GM12874 (cell line): ENCODE data around the gene ANKH.

Experiments
- TF ChIP-seq, protein P1 (sequence below): IDR thresholded peaks from 2 replicates; pipeline ENCODE4 v1.5.1; 2011; ENCODE audit warnings: low read depth, mild to moderate bottlenecking, control low read depth, low read length, moderate library complexity; ENCODE audit not compliant: insufficient read depth

Gene ANKH

DNA sequence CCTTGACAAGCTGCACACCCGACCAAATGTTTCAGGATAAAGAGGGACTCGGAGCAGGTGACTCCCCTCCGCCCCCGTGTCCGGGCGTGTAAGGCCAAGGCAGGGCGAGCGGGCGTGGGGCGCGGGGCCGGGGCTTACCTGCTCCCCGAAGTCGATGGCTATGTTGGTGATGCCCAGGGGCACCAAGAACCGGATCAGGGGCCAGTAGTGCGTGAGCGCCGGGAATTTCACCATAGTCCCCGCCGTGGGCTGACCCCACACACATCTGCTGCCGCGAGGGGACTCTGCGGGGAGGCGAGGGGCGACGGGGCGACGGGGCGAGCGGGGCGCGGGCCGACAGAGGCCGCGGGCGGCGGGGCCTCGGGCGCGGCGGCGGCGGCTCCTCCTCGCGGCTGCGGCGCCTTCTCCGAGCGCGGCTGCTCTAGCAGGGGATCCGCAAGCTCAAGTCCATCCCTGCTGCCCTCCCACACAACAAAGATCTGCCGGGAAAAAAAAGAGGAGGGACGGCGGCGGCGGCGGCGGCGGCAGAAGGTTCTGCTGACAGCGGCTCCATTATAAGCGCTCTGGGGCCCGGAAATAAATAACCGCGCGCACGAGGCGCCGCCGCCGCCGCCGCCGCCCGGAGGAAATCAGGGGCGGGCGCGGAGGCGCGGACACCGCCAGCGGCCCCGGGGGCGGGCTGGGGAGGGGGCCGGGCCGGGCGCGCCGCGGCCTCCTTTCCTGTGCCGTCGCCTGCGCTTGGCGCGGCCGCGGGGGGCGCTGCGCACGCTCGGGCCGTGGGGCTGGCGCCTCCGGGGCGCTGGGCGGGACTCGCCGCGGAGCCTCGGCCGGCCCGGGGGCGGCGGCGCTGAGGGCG lies at the start of gene ANKH:
Gene ANKH (minus strand): TSS at position 565 of the 856 bp plus-strand sequence. CDS start 331 bp downstream, at position 234.
- TF ChIP-seq, protein P1, sequence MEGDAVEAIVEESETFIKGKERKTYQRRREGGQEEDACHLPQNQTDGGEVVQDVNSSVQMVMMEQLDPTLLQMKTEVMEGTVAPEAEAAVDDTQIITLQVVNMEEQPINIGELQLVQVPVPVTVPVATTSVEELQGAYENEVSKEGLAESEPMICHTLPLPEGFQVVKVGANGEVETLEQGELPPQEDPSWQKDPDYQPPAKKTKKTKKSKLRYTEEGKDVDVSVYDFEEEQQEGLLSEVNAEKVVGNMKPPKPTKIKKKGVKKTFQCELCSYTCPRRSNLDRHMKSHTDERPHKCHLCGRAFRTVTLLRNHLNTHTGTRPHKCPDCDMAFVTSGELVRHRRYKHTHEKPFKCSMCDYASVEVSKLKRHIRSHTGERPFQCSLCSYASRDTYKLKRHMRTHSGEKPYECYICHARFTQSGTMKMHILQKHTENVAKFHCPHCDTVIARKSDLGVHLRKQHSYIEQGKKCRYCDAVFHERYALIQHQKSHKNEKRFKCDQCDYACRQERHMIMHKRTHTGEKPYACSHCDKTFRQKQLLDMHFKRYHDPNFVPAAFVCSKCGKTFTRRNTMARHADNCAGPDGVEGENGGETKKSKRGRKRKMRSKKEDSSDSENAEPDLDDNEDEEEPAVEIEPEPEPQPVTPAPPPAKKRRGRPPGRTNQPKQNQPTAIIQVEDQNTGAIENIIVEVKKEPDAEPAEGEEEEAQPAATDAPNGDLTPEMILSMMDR: peak; percentile 53

DNA sequence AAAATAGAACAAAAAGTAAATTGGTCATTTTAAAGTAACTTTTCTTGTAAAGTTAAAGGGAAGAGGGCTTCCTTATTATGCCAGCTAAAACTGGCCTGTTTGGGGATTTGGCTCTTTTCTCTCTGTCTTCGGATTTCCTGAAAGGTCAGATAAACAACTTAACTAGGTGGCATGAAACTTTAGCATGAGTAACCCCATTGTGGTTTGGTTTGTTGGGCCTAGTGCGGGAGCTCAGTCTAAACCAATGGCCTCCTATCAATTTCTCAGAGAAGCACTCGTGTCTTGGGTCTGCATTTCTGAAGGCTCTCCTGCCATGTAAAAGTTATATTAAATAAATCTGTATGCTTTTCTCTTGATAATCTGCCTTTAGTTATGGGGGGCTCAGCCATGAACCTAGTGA lies 48.5 kb upstream of the ANKH start:
- TF ChIP-seq, protein P1: no peak

DNA sequence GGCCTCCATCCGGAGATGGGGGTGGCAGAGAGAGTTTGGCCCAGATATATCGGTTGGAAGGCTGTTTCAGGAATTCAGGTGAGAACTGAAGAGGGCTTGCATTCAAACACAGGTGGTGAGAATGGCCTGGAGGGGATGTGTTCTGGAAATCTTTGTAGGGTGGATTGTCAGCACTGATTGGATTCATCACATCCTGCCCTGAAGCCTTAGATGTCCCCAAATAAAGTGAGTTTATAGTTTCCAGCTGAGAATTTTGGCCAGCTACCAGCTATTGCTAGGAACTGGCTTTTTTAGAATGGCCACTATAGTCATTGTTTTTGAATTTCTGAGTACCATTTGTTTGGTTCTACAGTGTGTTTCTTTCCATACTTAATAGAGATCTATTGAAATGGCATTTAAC lies 46.1 kb upstream of the ANKH start:
- TF ChIP-seq, protein P1: no peak

DNA sequence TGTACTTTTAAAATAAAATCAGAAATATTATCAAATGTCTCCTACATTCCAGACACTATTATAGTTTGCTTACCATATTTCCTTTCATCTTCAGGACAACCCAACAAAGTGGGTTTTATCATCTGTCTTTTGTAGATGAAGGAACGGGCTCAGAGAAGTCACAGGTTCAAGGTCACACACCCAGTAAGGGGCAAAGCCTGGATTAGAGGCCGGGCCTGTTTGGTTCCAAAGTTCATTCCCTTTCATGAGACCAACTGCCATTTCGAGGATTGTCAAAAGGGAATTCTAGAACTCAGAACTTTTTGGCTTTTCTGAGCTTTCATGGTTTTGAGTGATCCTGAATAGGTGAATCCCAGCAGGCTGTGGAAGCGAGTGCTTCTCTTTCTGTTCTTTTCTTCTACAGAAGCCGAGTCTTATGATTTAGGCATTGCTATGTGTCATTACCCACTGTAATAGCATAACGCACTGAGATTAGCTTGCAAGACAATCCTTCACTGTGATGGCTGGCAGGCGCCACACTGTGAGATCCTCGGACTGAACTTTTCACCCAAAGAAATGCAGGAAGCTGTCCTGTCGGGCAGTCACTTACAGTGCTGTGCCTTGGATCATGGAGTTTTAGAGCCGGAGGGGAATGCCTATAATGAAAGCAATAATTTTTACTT lies 43.8 kb upstream of the ANKH start:
- TF ChIP-seq, protein P1: no peak

DNA sequence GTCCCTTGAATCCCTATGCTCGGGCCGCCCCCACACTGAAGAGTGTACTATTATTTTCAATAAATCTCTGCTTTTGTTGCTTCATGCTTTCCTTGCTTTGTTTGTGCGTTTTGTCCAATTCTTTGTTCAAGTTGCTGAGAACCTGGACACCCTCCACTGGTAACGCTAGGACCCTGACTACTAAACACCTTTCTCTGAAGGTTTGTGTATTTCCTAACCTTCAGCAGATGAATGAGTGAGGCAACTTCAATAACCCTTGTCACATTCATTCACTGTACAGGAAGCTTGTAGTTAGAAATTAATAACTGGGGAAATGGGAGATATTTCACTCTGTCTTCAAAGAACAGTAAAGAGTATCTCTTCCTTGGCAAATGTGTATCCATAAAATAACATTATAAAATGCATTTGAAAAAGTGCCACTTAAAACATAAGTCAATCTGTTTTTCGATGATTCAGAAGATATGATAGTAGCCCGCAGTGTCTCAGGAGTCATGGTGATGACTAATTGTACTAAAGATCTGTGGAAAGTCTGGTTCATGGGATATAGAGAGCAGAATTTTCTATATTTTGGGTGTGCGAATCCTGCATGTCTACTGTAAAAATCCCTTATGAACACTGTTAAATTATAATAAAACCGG lies 43.2 kb upstream of the ANKH start:
- TF ChIP-seq, protein P1: no peak

DNA sequence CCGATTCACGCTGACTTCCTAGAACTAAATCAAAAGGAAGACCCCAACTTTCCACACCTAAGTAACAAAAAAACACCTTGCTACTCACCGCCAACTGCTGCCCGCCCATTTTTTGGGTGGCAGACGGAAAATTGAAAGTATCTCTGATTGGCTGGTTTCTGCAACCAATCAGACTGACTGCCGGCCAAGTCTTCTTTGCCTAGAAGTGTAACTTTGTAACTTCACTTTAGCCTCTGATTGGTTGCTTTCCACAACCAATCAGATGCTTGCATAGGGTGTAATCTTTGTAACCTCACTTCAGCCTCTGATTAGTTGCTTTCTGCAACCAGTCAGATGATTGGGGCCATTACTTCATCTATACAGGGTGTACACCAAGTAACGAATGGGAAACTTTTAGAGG lies 42.6 kb upstream of the ANKH start:
- TF ChIP-seq, protein P1: no peak

DNA sequence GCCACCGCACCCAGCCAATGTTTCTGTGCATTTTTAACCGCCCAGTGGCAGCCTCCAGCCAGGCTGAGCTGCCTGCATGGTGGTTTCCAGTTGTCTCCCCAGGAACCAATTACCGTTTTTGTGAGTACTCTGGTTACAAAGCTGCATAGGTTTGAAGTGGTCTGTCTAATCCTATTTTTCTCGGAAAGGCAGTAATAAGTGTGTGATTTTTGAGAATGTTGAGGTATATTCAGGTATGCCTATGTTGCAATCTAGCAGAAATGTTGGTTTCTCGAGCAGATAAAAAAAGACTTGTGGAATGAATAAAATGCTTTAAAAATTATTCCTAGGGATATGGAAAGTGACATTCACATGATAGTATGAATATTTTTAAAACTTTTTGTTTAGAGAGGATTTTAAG lies 41.5 kb upstream of the ANKH start:
- TF ChIP-seq, protein P1: no peak
